HK-2 (cell line): ENCODE data around the gene STAC.

ENCODE experiments used
- DNase-seq: peaks from one replicate; pipeline ENCODE4 v3.0.0-alpha.2; 2018; ENCODE audit not compliant: unreplicated experiment

STAC gene

GRCh38 chr3:36380221-36381031 lies at the start of gene STAC:
Gene STAC, plus strand, starts transcription at chr3:36380504. Its CDS starts 140 bp downstream, at chr3:36380644.
- peak; percentile 80 for DNase-seq

- no peak for DNase-seq
Measured at GRCh38 chr3:36332139-36332538, 48.2 kb upstream of the STAC start.

- no peak for DNase-seq
Measured at GRCh38 chr3:36362216-36362615, 18.1 kb upstream of the STAC start.

GRCh38 chr3:36362973-36363372 lies 17.3 kb upstream of the STAC start:
- no peak for DNase-seq

- DNase-seq, result no peak
Measured at GRCh38 chr3:36364260-36364659, 16.0 kb upstream of the STAC start.

GRCh38 chr3:36365829-36366228 lies 14.5 kb upstream of the STAC start:
- DNase-seq, result no peak

- no peak for DNase-seq
Measured at GRCh38 chr3:36366308-36366707, 14.0 kb upstream of the STAC start.

- DNase-seq, result no peak
Measured at GRCh38 chr3:36367912-36368573, 12.3 kb upstream of the STAC start.

GRCh38 chr3:36372534-36372935 lies 7.8 kb upstream of the STAC start:
- DNase-seq, result no peak

- no peak for DNase-seq
Measured at GRCh38 chr3:36373084-36373483, 7.2 kb upstream of the STAC start.

- no peak for DNase-seq
Measured at GRCh38 chr3:36373666-36374065, 6.6 kb upstream of the STAC start.

- no peak for DNase-seq
Measured at GRCh38 chr3:36379872-36380220, 458 bp upstream of the STAC start.

GRCh38 chr3:36381311-36381956 lies 1.1 kb downstream of the STAC start:
- DNase-seq, result no peak

- DNase-seq, result no peak
Measured at GRCh38 chr3:36393563-36393962, 13.3 kb downstream of the STAC start.

- DNase-seq, result no peak
Measured at GRCh38 chr3:36394176-36394575, 13.9 kb downstream of the STAC start.

- no peak for DNase-seq
Measured at GRCh38 chr3:36397841-36398240, 17.5 kb downstream of the STAC start.

- no peak for DNase-seq
Measured at GRCh38 chr3:36399933-36400332, 19.6 kb downstream of the STAC start.

GRCh38 chr3:36401056-36401455 lies 20.8 kb downstream of the STAC start:
- no peak for DNase-seq

- no peak for DNase-seq
Measured at GRCh38 chr3:36403661-36404060, 23.4 kb downstream of the STAC start.

- no peak for DNase-seq
Measured at GRCh38 chr3:36405190-36405589, 24.9 kb downstream of the STAC start.

GRCh38 chr3:36408146-36408545 lies 27.8 kb downstream of the STAC start:
- no peak for DNase-seq

- no peak for DNase-seq
Measured at GRCh38 chr3:36409862-36410261, 29.6 kb downstream of the STAC start.

- DNase-seq, result no peak
Measured at GRCh38 chr3:36411587-36411986, 31.3 kb downstream of the STAC start.
